BLaER1 treated with 17β-estradiol and CSF1 and Interleukin-3, amounts not matched to agents 10 nM and 100 nM (cell line): ENCODE measurements around the gene ZNF184.

Experiments
- H3K27ac ChIP-seq, 11 experiments: shearing (Covaris generic); formaldehyde crosslinking; 2 replicates each; pipeline ENCODE4 v1.8.1; 2022
- H3K27me3 ChIP-seq, 11 experiments: shearing (Covaris generic); formaldehyde crosslinking; 2 replicates each; pipeline ENCODE4 v1.8.1; 2022
- H3K36me3 ChIP-seq, 11 experiments: shearing (Covaris generic); formaldehyde crosslinking; 2 replicates each; pipeline ENCODE4 v1.8.1; 2022
- H3K4me1 ChIP-seq, 10 experiments: shearing (Covaris generic); formaldehyde crosslinking; 2 replicates each; pipeline ENCODE4 v1.8.1; 2022
- H3K4me2 ChIP-seq, 11 experiments: shearing (Covaris generic); formaldehyde crosslinking; 2 replicates each; pipeline ENCODE4 v1.8.1; 2022
- H3K4me3 ChIP-seq, 10 experiments: shearing (Covaris generic); formaldehyde crosslinking; 2 replicates each; pipeline ENCODE4 v1.8.1; 2022
- H3K9ac ChIP-seq, 11 experiments: shearing (Covaris generic); formaldehyde crosslinking; 2 replicates each; pipeline ENCODE4 v1.8.1; 2022
- H3K9me3 ChIP-seq, 11 experiments: shearing (Covaris generic); formaldehyde crosslinking; replicated peaks in 1 of 11; 2 replicates each; pipeline ENCODE4 v1.8.1; 2022
- H4K20me1 ChIP-seq, 11 experiments: shearing (Covaris generic); formaldehyde crosslinking; 2 replicates each; pipeline ENCODE4 v1.8.1; 2022
- Cebpa-rat ChIP-seq, 11 experiments: shearing (Covaris generic); IDR thresholded peaks; 2 replicates each; pipeline ENCODE4 v1.8.1; 2022

The ZNF184 gene

GRCh38 chr6:27505209-27506027, 32.5 kb upstream of the ZNF184 start:
- no peaks in the 10 kb centered on the region for H3K27me3 ChIP-seq
- H3K9ac ChIP-seq, result no peak overlapping the region
- H3K4me1 ChIP-seq, result peaks cover 0 to 16% (median 13%) of the 10 kb centered on the region in 10 experiments; a peak in 16 of 20 replicates
- H3K27ac ChIP-seq, result no peak overlapping the region
- H4K20me1 ChIP-seq, result no peaks in the 10 kb centered on the region
- no peaks in the 10 kb centered on the region for H3K9me3 ChIP-seq
- no peak for TF ChIP-seq Cebpa-rat (IDR thresholded peaks at IDR 0.05)
- H3K4me2 ChIP-seq, result no peak overlapping the region
- H3K4me3 ChIP-seq, result no peak overlapping the region
- no peaks in the 10 kb centered on the region for H3K36me3 ChIP-seq

- Histone ChIP-seq H3K4me2 (peak overlapping the region; percentile 66 to 92 (median 77)), H4K20me1 (no peaks in the 10 kb centered on the region), H3K4me3 (peak overlapping the region; percentile 54 to 77 (median 70)), H3K36me3 (no peaks in the 10 kb centered on the region), H3K4me1 (peaks cover 0 to 16% (median 13%) of the 10 kb centered on the region in 10 experiments; a peak in 16 of 20 replicates), H3K27ac (peak overlapping the region in 10 of 11 experiments; percentile 37 to 76 (median 62); a peak in 19 of 22 replicates), H3K27me3 (no peaks in the 10 kb centered on the region), H3K9ac (peak overlapping the region; percentile 67 to 80 (median 76)), H3K9me3 (no peaks in the 10 kb centered on the region)
- TF ChIP-seq Cebpa-rat (IDR thresholded peaks at IDR 0.05), result no peak
These were observed 30.6 kb upstream of the ZNF184 start for GRCh38 chr6:27503436-27504030.

GRCh38 chr6:27502508-27503435, 29.9 kb upstream of the ZNF184 start:
- Histone ChIP-seq H3K9me3 (no peaks in the 10 kb centered on the region), H3K27ac (peak overlapping the region in 10 of 11 experiments; percentile 37 to 76 (median 62); a peak in 19 of 22 replicates)

GRCh38 chr6:27501187-27501586, 28.3 kb upstream of the ZNF184 start:
- Histone ChIP-seq H3K4me2 (peak overlapping the region in 9 of 11 experiments; percentile 17 to 92 (median 77); a peak in 11 of 22 replicates), H4K20me1 (no peaks in the 10 kb centered on the region), H3K9ac (no peak overlapping the region)

More at GRCh38 chr6:27502508-27503435, 29.9 kb upstream of the ZNF184 start:
- Histone ChIP-seq H3K4me2 (peak overlapping the region; percentile 66 to 92 (median 77)), H3K4me1 (peaks cover 0 to 16% (median 13%) of the 10 kb centered on the region in 10 experiments; a peak in 16 of 20 replicates), H3K4me3 (peak overlapping the region; percentile 54 to 77 (median 70)), H4K20me1 (no peaks in the 10 kb centered on the region), H3K27me3 (no peaks in the 10 kb centered on the region), H3K9ac (peak overlapping the region; percentile 67 to 80 (median 76)), H3K36me3 (no peaks in the 10 kb centered on the region)
- TF ChIP-seq Cebpa-rat (IDR thresholded peaks at IDR 0.05), result peak in 2 of 11 experiments; percentile 22 to 35; a peak in 2 of 22 replicates

GRCh38 chr6:27500177-27500576, 27.3 kb upstream of the ZNF184 start:
- Histone ChIP-seq H3K36me3 (no peaks in the 10 kb centered on the region), H3K27ac (no peak overlapping the region), H4K20me1 (no peaks in the 10 kb centered on the region), H3K27me3 (peaks cover 3 to 6% (median 4%) of the 10 kb centered on the region in 11 experiments; a peak in 14 of 22 replicates), H3K4me1 (peaks cover 0 to 16% (median 9%) of the 10 kb centered on the region in 10 experiments; a peak in 15 of 20 replicates), H3K4me2 (no peak overlapping the region; a peak in 1 of 22 replicates), H3K9me3 (peaks cover 5 to 13% (median 10%) of the 10 kb centered on the region in 11 experiments; a peak in 15 of 22 replicates), H3K4me3 (no peak overlapping the region), H3K9ac (no peak overlapping the region)
- TF ChIP-seq Cebpa-rat (IDR thresholded peaks at IDR 0.05), result no peak

More at GRCh38 chr6:27501187-27501586, 28.3 kb upstream of the ZNF184 start:
- H3K4me1 ChIP-seq, result peaks cover 0 to 16% (median 9%) of the 10 kb centered on the region in 10 experiments; a peak in 15 of 20 replicates
- H3K27me3 ChIP-seq, result no peaks in the 10 kb centered on the region
- no peak overlapping the region for H3K27ac ChIP-seq
- no peak for TF ChIP-seq Cebpa-rat (IDR thresholded peaks at IDR 0.05)
- peaks cover 0 to 3% (median under 1%) of the 10 kb centered on the region in 11 experiments; a peak in 4 of 22 replicates for H3K9me3 ChIP-seq
- no peaks in the 10 kb centered on the region for H3K36me3 ChIP-seq
- H3K4me3 ChIP-seq, result no peak overlapping the region

GRCh38 chr6:27495386-27496135, 22.7 kb upstream of the ZNF184 start:
- H3K27ac ChIP-seq, result no peak overlapping the region
- H3K36me3 ChIP-seq, result no peaks in the 10 kb centered on the region
- H3K4me1 ChIP-seq, result peaks cover 0 to 4% (median 0%) of the 10 kb centered on the region in 10 experiments; a peak in 1 of 20 replicates
- H3K4me3 ChIP-seq, result no peak overlapping the region
- no peak overlapping the region for H3K9ac ChIP-seq
- H3K4me2 ChIP-seq, result no peak overlapping the region
- H3K9me3 ChIP-seq, result peaks cover 5 to 16% (median 12%) of the 10 kb centered on the region in 11 experiments; a peak in 16 of 22 replicates
- H4K20me1 ChIP-seq, result no peaks in the 10 kb centered on the region
- H3K27me3 ChIP-seq, result peaks cover 4 to 12% (median 8%) of the 10 kb centered on the region in 11 experiments; a peak in 14 of 22 replicates
- no peak for TF ChIP-seq Cebpa-rat (IDR thresholded peaks at IDR 0.05)

GRCh38 chr6:27494987-27495385, 22.1 kb upstream of the ZNF184 start:
- Histone ChIP-seq H3K36me3 (no peaks in the 10 kb centered on the region), H3K4me3 (no peak overlapping the region), H3K4me2 (no peak overlapping the region), H3K27me3 (peaks cover 4 to 12% (median 8%) of the 10 kb centered on the region in 11 experiments; a peak in 14 of 22 replicates), H3K27ac (no peak overlapping the region), H3K9me3 (peaks cover 5 to 16% (median 12%) of the 10 kb centered on the region in 11 experiments; a peak in 16 of 22 replicates), H3K9ac (no peak overlapping the region), H4K20me1 (no peaks in the 10 kb centered on the region), H3K4me1 (no peaks in the 10 kb centered on the region)
- TF ChIP-seq Cebpa-rat (IDR thresholded peaks at IDR 0.05), result no peak

- peaks cover 4 to 12% (median 8%) of the 10 kb centered on the region in 11 experiments; a peak in 14 of 22 replicates for H3K27me3 ChIP-seq
- no peak overlapping the region for H3K27ac ChIP-seq
- no peak overlapping the region for H3K9ac ChIP-seq
- H3K4me3 ChIP-seq, result no peak overlapping the region
- peaks cover 5 to 16% (median 12%) of the 10 kb centered on the region in 11 experiments; a peak in 16 of 22 replicates for H3K9me3 ChIP-seq
- H3K4me1 ChIP-seq, result no peaks in the 10 kb centered on the region
- H3K4me2 ChIP-seq, result no peak overlapping the region
- no peak for TF ChIP-seq Cebpa-rat (IDR thresholded peaks at IDR 0.05)
- H4K20me1 ChIP-seq, result no peaks in the 10 kb centered on the region
- H3K36me3 ChIP-seq, result no peaks in the 10 kb centered on the region
These were observed 21.2 kb upstream of the ZNF184 start for GRCh38 chr6:27494103-27494502.
